HG03139 (cell line): ENCODE results near the gene FHOD1.
A peak's percentile ranks its signal among the peaks of the same experiment; 100 is the strongest.

Source experiments
- ATAC-seq: cut with Tn5 transposase; IDR thresholded peaks from one replicate; pipeline ENCODE4 v1.9.1; 2021; ENCODE audit not compliant: unreplicated experiment

FHOD1 gene

GRCh38 chr16:67236563-67237395 lies 10.5 kb downstream of the FHOD1 start:
- no peak for ATAC-seq

DNA sequence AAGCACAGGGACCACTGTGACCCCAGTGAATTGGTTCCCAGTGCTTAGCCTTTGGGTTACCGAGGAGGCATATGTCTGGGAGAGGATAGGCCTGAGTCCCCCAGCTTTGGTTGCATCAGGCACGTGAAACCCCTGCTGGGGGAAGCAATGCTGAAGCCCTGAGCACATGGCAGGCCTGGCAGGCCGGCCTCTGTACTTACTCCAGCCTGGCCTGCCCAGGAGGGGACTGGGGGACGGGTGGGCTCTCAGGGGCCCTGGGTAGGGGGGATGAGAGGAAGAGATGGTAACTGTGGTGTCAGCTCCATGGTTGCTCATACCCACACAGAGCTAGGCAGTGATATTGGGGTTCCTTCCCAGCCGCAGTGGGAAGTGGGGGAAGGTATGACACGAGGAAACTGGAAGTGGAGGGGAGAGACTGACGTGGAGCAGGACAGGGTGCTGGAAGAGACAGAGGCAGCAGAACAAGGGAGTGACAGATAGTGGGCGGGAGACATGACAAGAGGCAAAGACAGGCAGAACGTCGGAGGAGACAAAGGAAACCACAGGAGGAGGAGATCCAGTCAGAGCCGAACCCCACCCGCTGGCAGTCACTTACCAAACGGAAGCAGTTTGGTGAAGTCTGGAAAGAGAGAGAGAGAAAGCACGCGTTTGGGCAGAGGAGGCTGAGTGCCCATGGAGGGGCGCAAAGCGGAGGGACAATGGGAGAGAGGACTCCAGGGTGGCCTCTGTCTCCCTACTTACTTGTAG lies 11.3 kb downstream of the FHOD1 start:
- no peak for ATAC-seq

- no peak for ATAC-seq
Observed at GRCh38 chr16:67234180-67234597, 13.1 kb downstream of the FHOD1 start.

DNA sequence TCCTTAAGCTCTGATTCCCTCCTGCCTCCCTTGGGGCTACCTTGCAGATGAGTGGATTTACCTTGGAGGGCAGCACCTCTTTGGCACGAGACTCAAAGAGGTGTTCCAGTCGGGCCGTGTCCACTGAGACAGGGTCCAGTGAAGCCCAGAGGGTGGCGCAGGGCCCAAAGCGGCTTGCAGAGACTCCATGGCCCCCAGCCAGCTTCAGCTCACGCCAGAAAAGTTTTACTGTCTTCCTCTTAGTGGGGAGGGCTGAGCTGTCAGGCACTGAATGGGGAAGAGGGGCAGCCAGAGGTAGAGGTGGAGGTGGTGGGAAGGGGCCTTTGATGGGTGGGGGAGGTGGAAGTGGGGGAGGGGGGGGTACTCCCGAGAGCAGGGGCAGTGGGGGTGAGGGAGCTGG lies 13.7 kb downstream of the FHOD1 start:
- no peak for ATAC-seq

DNA sequence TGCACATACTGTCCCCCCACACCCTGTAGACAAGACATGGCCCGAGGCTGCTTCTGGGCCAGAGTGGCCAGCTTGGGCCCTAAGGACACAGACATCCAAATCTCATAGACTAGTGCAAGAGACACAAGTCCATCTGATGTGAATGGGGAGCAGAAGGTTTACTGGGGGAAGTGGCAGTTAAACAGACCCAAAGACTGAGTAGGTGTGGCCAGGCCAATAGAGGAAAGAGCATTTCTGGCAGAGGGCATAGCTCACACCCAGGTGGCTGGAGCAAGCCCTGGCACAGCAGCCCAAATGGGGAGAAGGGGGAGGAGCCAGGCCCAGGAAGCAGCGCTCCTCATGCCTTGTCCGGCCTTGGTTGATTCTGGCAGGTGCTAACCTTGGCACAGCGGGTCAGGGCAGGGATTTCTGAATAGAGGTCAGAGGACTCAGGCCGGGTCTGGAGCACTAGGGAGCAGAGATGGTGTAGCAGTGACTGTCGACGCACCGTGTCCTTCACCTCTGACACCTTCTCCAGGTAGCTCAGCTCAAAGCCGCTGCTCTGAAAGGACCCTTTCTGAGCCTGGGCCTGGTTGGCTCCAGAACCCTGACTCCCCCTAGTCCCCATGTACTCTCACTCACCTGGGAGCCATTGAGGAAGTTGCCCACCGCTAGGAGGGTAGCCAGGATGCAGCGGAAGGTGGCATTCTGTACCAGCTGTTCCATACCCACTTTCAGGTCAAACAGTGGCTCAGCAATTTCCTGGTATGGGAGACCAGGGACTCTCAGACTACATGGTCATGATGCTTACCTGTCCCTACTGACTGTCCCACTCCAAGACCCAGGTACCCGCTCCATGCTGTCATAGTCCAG lies 16.2 kb downstream of the FHOD1 start:
- ATAC-seq, result no peak

DNA sequence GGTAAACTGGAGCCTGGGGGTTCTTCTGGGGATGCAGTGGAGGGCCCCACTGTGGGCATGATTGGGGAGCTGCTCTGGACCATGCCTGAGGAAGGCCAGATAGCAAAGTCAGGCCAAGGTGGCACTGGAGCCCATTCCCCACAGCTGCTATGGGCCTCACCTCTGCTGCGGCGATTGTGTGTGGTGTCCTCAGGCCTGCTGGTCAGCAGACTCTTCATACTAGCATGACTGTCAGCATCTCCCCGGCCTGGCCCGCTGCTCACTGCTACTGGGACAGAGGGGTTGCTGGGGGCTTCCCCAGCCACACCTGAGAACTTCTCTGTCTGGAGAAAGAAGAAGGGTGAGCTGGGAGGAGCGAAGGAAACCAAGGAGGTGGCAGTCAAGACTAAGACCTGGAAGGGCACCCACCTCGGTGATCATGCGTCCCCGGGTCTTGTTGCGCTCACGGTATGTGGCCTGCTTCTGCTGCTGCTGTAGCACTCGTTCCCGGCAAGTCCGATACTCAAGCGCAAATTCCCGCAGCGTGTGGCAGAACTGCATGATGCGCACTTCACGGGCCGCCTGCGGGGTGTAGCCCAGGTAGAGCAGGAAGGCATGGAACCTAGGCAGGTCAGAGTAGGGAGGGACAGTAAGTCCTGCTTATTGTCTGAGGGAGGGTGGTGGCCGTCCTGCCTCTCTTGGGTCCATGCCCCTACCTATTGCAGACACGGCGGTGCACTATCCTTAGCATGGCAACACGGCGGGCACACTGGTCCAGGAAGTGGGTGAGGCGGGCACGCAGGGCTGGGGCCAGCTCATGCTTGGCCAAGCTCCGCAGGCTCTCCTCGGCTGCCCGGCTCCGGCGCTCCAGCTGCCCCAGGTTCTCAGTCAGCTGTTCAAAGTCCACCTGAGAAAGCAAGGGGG lies 17.1 kb downstream of the FHOD1 start:
- ATAC-seq, result no peak

DNA sequence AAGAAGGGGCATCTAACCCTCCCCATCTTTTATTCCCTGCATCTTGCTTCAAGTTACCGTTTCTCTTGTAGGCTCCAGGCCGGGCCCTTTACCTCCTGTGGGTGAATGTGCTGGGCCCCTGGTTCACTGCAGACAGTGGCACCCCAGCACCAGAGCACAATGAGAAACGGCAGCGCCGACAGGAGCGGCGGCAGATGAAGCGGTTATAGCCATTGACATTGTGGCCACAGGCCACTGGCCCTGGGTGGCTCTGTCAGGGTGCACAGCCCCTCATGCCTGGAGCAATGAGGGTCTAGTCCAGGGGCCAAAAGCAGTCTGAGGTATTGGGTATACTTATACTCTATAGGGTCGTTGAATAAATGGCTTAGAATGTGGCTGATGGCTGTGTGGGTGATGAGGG lies 18.4 kb downstream of the FHOD1 start:
- no peak for ATAC-seq

GRCh38 chr16:67228034-67228785 lies 19.1 kb downstream of the FHOD1 start:
- ATAC-seq, result no peak

GRCh38 chr16:67227567-67227921 lies 19.7 kb downstream of the FHOD1 start:
- no peak for ATAC-seq

- ATAC-seq, result peak; percentile 92
Observed at GRCh38 chr16:67226804-67227566, 20.3 kb downstream of the FHOD1 start, which contains the start of gene TMEM208. Gene TMEM208, plus strand, starts transcription at chr16:67227130. Its CDS starts 89 bp downstream, at chr16:67227219.

GRCh38 chr16:67226295-67226803 lies 20.9 kb downstream of the FHOD1 start:
- ATAC-seq, result no peak

DNA sequence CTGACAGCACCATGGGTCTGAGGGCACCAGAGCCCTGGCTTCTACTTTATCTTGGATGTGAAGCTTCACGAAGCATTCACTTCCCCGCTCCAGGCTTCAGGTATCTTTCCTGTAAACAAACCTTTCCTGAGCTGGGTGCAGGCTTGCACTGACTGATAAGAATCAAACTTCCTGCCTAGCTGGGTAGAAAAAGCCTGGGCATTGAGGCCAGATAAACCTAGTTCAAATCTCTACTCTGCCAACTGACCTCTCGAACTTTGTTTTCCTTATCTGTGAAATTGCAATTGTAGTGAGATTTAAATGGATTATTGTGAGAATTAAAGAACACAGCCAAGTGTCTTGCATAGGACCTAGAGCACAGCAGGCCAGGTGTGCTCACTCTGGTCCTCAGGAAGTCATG lies 23.3 kb downstream of the FHOD1 start:
- no peak for ATAC-seq

DNA sequence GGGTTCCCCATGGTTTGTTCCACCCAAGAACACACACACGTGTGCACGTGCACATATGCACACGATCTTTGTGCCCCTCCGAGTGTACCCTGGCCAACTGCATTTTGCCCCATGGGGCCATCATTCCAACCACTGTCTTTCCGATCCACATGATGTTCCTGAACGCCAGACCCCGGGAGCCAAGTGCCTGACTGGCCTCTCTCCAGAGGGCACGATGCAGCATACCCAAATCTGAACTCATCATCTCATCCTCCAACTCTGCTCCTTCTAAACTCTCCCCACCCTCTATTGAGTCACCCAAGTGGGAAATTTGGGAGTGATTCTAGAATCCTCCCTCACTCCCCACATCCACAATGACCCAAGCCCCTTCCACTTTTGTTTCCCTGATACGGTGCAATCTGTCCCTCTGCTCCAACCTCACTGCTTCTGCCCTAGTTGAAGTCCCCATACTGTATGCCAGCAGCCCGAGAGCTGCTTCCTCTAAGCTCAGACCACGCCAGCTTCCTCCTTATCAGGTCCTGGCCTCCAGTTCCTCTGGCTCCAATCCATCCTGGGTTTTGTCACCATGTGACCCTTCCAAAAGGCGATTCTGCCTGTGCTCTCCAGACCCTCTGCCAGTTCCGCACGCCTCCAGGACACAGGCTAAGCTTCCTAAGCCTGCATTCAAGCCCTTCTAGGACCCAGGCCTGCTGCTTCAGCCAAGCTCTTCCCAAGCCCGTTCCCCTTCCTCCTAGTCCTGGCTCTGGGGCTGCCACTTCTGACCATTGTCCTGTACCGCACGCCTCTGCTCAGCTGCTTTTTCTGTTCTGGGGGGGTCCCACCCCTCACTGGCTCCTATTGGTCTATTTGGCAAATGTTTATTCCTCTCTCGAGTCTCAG lies 30.4 kb downstream of the FHOD1 start:
- no peak for ATAC-seq

DNA sequence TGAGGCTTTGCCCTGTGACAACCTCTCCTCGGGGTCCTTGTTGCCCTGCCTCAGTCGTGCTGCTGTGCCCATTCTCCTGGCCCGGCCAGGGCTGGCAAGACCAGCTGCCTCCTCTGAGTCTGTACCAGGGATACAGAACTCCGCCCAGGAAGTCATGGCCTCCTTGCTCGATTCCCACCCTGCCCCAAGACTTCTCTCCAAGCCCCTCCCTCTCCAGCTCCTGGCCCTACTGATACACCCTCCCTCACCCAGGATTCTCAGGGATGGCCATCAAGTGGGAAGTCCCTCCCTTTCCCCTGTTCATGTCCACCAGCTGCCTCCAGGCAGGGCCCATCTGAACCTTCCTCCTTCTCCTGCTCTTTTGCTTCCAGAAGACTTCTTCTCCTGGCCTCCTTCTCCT lies 31.6 kb downstream of the FHOD1 start:
- ATAC-seq, result no peak

DNA sequence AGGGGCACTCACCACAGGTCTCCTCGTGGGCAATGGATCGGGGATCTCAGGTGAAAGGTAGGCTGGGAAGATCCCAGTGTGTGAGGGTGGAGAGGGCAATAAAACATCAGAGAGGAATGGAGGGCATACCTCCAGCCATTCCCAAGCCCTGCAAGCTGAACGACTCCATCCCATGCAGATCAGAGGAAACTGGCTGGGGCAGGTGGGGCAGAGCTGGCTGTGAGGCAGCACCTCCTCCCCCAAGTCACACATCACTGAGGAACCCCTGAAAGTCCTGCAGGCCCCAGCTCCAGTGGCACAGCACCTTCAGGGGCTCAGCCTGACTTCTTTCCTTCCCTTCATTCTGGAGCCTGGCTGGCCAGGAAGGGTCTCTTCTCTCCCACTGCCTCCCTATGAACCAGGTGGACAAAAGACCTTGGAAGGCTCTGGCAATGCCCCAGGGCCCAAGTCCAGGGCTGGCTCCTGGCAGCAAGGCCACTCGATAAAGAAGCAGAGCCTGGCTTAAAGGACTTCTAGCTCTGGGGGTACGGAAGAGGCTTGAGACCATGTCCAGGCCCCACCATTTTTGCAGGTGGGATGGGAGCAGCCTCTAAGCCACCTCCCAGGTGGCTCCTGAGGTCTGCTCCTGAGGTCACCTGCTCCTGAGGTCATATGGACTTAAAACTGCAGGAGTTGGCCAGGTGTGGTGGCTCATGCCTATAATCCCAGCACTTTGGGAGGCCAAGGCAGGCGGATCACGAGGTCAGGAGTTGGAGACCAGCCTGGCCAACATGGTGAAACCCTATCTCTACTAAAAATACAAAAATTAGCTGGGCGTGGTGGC lies 33.9 kb downstream of the FHOD1 start:
- no peak for ATAC-seq

DNA sequence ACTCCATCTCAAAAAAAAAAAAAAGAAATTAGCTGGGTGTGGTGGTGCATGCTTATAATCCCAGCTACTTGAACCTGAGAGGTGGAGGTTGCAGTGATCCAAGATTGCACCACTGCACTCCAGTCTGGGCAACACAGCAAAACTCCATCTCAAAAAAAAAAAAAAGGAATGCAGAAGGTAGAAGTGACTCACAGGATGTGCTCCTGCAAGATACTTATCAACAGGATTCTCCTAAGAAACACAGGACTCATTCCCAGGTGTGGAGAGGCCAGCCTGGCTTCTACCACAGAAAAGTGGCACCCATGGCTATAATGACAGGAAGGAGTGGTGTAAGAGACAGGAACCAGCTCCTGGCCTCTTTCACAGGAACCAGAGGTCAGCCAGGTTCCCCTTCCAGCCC lies 34.5 kb downstream of the FHOD1 start:
- ATAC-seq, result no peak

DNA sequence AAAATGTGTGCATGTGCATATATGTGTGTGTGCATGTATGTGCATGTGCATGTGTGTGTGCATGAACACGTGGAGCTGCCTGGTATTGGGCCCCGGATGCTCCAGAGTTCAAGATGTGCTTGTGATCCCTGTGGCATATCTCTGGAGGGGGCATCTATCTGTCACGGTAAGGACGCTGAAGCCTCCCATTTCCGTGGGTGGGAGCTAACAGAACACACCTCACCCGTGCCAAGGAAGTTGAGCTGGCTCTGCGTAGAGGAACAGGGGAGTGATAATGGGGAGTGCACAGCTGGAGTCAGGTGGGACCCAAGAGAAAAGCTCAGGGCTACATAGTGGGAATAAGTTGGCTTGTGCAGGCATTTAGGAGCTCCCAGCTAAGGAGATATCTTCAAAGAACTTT lies 35.6 kb downstream of the FHOD1 start:
- no peak for ATAC-seq
